NCI-H2029 treated with DMSO at 0.1 percent for 48 hours (cell line): ENCODE results near the gene ENTREP1.
"Not testable (repeated sequence)": the region's sequence is repeated elsewhere in the genome, so short reads cannot be mapped to it uniquely, and the experiment has no call there.

Source experiments
- DNase-seq: peaks from one replicate; lab custom pipeline; 2025; lab: John Stamatoyannopoulos, UW

Gene ENTREP1

DNA sequence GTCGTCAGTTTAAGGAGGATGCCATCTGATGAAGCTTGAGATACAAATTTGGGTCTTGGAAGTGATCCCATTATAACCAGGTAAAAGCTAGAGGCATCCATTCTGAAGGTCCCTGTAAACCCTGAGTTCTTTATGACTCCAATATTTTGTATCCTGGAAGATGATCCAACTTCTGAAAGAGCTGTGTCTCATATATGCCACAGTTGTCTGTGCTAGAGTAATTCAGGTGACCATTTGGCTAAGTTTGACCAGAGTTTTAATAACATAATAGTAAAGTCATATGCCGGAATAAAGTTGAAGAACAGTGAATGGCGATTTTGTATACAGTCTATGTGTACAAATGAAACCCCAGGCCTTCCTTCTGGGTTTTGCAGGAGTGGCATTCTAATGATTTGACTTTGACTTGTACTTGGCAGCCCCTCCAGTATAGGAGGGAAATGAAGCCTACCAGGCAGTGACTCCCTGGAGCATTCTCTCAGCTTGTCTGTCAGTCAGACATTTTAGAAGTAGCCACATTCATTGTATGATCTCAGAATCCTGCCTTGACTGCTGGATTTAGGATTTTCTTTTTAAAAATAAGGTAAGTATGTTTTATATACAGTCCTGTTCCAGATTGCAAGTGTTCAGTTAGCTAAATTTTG is 39.6 kb downstream of the ENTREP1 start:
- DNase-seq, result no peak

DNA sequence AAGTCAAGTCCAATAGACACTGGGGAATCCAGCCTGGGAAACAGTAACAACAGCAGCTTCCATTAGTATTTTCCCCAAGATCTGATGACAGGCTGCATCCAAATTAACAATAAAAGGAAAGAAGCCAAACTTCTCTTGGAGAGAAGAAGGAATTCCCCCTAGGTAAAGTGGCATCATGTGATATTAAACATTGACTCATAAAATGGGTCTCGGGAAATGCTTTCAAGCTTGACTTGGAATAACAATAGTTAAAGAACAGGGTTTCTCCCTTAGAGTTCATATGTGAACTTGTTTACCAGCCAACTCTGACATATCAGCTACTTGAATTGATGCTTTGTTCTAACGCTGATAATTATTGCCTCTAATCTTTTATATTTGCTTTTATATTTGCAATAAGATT is 45.4 kb downstream of the ENTREP1 start:
- no peak for DNase-seq

DNA sequence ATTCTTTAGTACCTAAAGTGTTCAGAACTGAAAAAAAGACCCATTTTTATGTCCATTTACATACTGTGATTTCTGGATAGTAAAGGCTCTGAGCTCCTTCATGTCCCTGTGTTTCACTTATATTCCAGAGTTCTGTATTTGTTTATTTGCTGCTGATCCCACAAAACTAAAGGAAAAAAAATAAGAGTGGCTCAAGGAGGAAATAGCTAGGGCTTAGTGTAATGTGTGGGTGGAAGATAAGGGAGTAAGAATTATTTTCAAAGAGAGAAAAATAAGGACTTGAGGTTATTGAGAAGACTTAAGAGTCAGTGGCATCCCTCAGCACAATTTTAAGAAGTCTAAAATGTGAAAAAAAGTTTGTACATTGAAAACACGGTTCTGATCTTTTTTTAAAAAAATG is 46.0 kb downstream of the ENTREP1 start:
- DNase-seq, result no peak

DNA sequence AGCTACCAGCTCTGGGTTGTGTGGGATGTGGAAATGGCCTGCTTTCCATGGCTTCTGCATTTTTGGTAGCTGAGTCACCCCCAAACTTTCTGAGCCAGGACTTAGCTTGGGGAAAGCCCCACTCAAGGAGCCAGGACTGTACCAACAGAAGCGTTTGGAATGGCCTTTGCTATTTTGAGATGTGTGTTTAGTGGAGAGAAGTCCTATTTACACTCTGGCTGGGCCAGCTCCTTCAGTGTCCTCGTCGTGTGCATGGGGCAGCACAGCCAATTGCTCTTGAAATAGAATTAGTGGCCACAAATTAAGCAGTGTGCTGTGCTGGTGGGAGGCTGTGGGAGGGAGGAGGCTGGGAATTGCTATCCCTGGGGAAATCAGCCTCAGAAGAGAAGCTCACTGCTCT is 51.6 kb downstream of the ENTREP1 start:
- DNase-seq, result no peak

DNA sequence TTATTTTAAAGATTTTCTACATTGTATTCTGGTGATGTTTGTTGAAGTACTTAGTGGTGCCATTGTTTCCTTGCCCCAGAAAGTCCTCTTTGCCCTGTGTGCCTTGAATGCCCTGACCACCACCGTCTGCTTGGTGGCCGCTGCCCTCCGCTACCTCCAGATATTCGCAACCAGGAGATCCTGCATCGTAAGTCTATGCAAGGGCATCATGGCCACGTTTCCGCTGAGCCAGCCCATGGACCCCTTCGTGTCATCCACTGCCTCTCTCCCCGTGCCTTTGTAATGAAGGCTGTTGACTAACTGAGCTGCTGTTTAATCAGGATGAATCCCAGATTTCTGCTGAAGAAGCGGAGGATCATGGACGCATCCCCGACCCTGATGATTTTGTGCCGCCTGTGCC is 52.3 kb downstream of the ENTREP1 start:
- DNase-seq, result no peak

DNA sequence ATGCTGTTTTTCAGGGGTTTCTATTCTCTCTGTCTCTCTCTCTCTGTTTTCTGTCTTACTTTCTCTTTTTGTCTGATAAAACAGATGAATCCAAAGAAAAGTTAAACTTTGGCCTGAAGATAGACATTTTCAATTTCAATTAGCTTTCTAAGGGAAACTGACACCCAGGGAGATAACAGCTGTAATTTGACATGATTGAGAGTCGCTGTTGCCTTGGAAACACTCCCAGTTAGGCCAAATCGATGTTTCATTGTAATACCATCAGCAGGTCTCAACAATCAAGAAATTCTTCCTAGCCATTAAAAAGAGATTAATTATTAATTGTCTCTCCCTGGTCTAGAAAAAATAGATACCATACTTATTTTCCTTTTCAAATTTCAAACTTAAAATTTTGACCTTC is 53.0 kb downstream of the ENTREP1 start:
- DNase-seq, result no peak

DNA sequence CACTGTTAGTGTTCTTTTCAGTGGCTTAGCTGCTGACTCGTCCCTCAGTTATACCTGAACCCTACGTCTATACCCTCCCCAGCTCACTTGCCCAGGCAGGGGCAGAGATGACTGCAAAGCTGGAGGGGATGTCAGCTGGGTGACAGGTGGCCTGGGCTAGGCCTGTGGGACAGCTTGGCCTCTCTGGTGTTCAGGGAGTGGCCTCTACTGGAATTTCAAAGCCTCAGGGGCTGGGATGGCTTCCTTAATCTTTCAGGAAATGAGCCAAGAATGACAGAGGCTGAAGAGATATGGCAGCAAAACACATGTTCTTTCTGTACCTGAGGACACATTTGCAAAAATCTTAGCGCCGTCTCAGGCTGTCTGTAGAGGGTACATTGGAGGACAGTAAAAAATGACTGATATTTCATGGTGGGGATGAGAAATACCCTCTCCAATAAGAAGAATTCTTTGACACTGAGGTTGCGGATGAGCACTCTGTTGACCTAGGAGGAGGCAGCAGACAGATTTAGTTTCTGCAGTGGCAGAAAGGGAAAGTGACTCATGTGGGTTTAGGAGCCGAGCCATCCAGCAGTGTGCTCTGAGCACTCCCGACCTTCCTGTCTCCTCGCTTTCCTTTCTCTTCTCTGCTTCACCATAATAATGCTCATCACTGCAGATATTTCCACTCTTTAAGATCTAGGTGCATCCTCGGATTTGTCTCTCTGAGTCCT is 54.4 kb downstream of the ENTREP1 start:
- DNase-seq, result peak; percentile 11

DNA sequence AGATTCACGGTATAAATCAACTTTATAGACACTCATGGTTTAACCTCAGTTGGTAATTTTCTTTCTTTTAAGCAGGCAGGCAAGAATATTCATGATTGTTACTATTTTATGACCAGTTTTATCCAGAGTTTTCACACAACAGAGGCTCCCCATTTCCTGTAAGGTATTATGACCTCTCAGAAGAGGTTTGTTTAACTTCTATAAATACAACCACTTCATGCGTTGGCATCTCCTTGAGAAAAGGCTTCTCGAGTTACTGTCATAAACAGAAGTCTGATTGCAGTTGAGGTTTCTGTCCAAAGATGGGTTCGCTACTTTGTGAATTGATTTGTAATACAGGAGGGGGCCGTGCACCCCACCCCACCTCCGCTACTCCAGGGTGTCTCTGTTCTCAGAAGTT is 55.3 kb downstream of the ENTREP1 start:
- DNase-seq, result peak; percentile 56

DNA sequence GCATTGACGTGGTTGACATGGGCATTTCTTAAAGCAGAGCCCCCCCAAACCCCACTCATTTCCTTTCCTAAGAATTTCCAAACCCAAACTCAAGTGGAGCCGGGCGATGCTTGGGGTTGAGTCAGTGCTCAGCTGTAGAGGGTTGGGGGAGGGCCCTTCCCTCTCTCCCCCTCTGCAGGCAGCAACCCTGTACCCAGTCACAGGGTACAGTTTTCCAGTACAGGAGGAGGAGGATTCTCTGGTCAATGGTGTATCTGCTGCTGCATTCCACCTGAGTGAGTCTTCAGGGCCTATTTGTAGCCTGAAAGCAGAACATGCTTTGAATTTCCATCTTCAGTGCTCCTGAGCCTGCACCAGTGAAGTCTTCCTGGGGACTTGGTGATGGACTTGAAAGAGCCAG is 55.8 kb downstream of the ENTREP1 start:
- DNase-seq, result no peak

DNA sequence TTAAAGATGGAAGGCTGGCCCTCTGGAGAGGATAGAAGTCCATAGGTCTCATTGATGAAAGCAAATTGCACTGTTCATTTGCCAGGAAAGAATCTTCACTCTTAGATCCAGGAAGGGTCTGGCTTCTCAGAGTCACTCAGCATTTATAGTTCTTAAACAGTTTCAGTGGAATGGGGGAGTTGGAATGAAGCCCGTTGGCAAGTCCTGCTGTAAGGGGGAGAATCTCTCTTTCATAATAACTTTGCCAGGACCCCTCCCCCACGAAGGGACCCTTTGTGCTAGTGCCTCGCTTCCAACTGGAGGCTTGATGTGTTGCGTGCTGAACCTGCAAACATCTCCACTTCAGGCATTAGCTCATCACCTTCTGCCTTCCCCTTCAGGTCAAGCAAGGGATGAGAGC is 57.1 kb downstream of the ENTREP1 start:
- no peak for DNase-seq

DNA sequence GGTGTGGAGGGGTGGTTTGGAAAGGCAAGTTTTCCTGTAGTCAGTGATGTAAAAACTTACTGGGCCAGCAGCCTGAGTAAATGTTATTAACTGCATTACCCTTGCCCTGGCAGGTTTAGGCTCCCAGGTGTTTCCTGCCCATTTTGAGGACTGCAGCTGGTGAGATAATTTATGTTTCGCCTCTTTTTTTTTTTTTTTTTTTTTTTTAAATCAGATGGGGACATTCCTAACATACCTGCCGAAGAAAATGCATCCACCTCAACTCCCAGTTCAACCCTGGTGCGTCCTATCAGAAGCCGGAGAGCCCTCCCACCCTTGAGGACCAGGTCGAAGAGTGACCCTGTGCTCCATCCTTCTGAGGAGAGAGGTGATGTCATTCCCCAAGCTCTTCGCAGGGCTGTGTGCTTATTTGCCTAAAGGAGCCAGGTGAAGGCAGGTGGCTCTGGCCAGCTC is 60.6 kb downstream of the ENTREP1 start:
- DNase-seq, result peak; percentile 18

DNA sequence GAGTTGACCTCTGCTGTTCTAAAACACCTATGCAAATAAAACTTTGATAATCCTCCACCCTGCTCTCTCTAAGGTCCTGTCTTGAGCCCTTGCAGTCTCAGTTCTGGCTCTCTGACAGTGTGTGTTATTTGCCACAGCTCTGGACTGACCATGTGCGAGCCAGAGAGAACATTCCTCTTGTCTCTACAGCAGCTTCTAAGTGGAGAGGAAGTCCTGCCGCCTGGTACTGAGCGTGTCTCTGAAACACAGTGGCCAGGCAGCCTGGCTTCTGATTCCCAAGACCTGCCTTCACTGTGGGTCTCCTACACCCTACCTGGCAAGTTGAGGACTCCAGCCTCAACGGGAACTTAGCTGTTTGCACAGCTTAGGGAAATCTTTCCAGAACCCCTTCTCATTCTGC is 61.6 kb downstream of the ENTREP1 start:
- DNase-seq, result no peak

DNA sequence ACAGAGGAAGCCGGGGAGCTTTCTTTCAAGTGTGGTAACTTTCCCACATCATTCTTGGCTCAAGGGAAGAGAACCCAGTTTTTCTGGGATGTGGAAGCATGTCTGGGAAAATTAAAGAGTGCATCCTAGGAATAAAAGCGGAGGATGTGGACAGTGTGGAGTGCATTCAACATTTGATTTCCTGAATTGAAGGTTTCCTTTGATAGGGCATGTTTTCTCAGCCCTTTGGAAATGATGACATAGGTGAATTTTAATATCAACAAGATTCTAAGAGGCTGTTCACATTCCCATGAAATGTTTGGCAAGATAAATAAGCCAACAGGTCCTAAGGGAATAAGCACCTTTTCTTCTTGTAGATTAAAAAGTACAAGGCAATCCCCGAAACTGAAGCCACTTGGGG is 63.6 kb downstream of the ENTREP1 start:
- no peak for DNase-seq

DNA sequence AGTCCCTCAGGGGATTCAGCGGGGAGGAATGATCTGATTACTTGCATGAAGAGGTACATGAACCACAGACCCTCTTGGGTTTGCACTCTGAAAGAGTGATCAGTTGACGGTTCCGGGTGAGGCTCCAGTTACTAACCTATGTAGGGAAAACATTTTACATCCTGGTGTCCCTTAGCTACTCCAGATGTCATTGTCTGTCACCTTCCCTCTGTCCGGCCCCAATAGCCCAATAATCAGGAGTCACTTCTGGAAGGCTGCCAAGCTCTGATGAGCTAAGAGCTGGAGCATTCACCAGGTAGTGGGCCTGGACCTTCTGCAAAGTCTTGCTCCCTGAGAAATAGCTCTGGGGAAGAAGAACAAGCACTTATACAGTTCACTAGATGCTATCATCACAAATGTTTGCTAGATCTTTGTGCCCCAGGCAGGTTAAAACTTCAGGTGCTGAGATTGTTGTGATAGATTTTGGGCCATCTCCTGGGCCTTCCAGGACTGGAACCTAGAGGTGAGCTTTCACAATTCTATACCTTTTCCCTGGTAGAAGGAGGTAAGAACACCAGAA is 64.5 kb downstream of the ENTREP1 start:
- peak; percentile 12 for DNase-seq

DNA sequence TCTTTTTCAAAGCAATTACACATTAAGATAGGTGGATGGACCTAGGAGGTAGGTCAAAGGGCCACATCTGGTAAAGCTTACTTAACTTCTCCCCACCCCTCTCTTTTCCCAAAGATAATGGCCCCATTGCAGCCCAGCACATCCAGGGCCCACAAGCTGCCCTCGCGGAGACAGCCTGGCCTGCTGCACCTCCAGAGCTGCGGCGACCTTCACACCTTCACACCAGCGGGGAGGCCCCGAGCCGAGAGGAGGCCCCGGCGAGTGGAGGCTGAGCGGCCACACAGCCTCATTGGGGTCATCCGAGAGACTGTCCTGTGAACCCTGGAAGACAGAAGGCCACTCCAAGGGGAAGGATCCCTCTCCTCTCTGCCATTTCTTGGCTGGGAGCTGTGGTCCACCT is 66.5 kb downstream of the ENTREP1 start:
- no peak for DNase-seq

DNA sequence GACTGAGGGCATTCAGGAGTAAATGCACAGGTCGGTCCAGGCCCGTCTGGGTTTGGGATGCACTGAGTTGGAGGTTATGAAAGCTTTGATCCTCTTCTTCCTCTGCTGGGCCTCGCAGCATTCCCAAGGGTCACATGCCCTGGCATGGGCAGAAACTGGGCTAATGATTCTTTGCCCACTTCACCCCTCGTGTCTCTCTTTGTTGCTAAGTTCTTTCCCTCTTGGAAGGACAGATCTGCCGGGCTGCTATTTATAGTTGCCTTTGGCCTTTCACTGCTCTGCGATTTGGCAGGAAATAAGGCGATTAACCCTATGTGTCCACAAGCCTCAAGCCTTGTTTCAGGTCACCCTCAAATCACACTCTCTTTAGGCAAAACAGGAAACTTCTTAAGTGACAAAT is 66.9 kb downstream of the ENTREP1 start:
- DNase-seq, result no peak

DNA sequence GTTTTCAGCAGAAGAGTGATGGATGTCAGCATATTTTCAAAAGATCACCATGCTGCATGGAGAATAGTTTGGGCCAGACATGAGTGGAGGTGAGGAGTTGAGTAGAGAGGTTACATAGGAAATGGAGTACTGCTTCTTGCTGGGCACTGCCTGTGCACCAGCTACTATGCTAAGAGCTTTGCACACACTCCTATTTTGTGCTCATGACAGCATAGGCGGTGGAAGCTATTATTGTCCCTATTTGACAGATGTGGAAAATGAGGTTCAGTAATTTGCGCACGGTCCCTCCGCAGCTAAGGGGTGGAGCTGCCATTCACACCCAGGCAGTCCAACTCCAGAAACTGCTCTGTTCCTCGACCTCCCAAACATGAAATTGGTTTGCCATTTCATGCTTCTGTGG is 67.8 kb downstream of the ENTREP1 start:
- no peak for DNase-seq

DNA sequence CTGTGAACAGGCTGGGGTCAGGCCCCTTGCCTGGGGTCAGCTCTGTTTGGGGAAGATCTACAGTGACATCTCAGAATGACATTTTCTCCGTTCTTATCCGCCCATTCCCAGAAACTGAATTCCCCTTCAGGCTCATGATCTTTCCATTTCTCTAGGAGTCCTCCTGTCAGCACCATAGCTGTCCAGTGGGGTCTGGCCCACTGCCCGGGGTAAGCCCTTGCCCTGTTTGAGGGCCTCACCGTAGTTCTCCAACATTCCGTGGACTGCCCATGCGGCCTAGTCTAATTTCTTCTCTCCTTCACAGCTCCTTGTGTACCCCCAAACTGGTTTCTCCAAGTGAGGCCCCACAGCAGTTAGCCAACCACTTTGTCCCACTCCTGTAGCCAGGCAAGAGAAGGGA is 68.4 kb downstream of the ENTREP1 start:
- no peak for DNase-seq

DNA sequence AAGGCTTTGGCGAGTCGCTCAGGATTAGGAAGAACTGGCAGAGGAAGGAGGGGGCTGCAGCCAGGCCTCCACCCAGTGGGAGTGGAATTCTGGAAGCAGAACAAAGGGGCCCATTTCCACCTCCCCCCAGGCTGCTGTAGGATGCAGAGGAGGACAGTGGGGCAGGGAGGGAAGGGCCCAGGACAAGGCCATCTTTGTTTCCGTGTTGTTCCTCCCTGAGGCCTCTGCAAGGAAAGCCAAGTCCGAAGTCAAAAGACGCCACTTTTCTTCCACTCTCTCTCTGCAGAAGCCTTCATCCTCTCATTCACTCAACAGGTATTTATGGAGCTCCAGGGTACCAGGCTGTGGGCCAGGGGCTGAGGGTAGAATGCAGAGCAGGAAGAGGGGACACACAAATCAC is 70.7 kb downstream of the ENTREP1 start:
- DNase-seq, result no peak

DNA sequence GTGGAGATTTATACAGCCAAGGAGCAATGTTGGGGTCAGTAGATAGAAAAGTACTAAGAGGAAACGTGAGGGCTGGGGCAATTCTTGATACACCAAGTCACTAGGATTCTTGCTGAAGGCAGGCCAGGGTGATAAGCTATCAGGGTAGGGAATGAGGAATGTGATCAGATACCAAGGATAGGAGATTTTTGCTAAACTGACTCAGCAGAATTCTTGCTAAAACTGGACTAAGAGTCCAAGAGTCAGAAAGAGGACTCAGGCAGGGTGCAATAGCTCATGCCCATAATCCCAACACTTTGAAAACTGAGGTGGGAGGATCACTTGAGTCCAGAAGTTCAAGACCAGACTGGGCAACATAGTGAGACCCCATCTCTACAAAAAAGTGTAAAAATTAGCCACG is 71.7 kb downstream of the ENTREP1 start:
- no peak for DNase-seq

DNA sequence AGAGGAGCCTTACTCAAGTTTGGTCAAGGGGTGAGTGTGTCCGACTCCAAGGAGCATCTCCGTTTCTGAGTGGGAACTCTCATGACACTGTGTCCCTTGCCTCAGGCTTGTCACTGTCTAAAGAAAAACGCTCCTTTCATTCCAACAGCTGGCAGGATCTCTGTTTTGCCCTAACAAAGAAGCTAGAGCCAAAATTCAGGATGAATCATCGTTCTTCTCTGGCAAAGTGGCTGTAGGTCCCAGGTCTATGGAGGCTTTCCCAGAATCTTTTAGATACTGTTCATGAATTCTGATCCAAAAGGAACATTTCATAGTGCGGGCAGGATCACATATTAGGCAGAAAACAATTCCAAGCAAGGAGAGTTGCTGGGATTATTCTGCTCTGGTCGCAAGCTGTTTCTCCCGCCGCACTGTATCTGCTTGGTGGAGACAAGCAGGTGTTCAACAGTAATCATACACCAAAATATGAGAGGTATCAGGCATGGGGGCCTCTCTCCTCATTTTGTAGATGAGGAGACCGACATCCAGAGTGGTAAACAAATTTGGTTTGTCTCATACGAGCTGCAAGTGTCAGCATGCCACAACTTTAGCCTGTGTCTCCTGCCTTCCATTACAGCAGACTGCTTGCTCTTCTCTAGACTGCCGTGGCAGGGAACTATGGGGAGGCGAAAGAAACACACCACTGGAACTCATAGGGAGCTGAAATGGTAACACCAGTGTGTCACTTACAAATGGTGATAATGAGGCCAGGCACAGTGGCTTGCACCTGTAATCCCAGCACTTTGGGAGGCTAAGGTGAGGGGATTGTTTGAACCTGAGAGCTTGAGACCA is 72.6 kb downstream of the ENTREP1 start:
- no peak for DNase-seq

DNA sequence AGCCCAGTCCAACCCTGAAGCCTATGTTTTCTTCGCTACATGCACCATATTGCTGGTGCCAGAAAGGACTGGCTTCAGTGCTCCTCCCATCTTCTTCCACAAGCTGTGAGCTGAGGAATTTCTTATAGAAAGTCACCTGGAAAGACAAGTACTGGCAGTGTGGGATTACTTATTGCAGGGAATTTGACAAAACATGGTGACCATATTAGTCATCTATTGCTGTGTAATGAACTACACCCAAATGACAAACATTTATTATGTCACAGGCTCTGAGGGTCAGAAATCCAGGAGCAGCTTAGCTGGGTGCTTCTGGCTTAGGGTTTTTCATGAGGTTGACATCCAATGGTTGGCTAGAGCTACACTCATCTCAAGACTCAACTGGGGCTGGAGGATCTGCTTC is 75.5 kb downstream of the ENTREP1 start:
- DNase-seq, result no peak

DNA sequence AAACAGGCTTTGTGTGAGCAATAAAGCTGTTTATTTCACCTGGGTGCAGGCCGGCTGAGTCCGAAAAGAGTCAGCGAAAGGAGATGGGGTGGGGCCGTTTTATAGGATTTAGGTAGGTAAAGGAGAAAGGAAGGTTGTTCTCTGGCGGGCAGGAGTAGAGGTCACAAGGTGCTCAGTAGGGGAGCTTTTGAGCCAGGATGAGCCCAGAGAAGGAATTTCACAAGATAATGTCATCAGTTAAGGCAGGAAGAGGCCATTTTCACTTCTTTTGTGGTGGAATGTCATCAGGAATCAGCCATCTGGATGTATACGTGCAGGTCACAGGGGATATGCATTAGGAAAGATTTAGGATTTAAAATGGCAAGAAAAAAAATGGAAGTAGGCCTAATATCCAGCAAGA is 84.9 kb downstream of the ENTREP1 start:
- not testable (repeated sequence) for DNase-seq
